ENCODE measurements around the gene AFP.

DNA sequence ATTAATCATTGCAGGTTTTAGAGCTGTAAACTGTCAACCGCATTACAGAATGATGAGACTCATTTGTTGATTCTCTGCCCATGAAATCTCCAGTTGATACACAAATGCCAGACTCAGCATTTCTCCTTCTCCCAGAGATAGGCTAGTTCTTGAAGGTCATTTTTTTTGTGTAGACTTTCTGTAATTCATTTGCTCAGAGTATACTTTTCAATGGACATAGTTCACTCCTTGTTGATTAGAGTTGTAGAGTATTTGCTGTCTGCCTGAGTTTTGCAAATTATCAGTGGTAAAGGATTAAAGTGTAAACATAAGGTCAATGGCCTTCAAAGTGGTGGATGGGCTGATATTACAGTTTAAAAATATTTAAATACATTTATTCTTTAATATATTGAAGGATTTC is 47.1 kb upstream of the AFP start:
- TF ChIP-seq POLR2AphosphoS5 (IDR thresholded peaks at IDR 0.05; ENCODE audit: low read length) = no peak
- no peak for TF ChIP-seq SIN3A (IDR thresholded peaks at IDR 0.05; ENCODE audit: low read depth, low read length)
- TF ChIP-seq MXI1 (IDR thresholded peaks at IDR 0.05; ENCODE audit: low read depth, low read length) = no peak
- TF ChIP-seq KDM1A (IDR thresholded peaks at IDR 0.05; ENCODE audit: borderline replicate concordance) = no peak
- TF ChIP-seq CREB1 (IDR thresholded peaks at IDR 0.05; ENCODE audit: low read depth) = no peak
- no peak for TF ChIP-seq POLR2A (IDR thresholded peaks at IDR 0.05; ENCODE audit: low read depth, low read length)
- TF ChIP-seq, protein P1, sequence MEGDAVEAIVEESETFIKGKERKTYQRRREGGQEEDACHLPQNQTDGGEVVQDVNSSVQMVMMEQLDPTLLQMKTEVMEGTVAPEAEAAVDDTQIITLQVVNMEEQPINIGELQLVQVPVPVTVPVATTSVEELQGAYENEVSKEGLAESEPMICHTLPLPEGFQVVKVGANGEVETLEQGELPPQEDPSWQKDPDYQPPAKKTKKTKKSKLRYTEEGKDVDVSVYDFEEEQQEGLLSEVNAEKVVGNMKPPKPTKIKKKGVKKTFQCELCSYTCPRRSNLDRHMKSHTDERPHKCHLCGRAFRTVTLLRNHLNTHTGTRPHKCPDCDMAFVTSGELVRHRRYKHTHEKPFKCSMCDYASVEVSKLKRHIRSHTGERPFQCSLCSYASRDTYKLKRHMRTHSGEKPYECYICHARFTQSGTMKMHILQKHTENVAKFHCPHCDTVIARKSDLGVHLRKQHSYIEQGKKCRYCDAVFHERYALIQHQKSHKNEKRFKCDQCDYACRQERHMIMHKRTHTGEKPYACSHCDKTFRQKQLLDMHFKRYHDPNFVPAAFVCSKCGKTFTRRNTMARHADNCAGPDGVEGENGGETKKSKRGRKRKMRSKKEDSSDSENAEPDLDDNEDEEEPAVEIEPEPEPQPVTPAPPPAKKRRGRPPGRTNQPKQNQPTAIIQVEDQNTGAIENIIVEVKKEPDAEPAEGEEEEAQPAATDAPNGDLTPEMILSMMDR (IDR thresholded peaks at IDR 0.05 in 2 of 3, conservative IDR thresholded peaks at IDR 0.05 in 1 of 3; ENCODE audit: control insufficient read depth in 2 of 3, extremely low read depth in 1 of 3, insufficient read depth in 1 of 3, low read depth in 3 of 3, low read length in 3 of 3) = no peak
- no peak for TF ChIP-seq HCFC1 (IDR thresholded peaks at IDR 0.05; ENCODE audit: low read length)
